GM19193 (cell line): ENCODE measurements around the gene ITPK1.

Experiments used
- POLR2A ChIP-seq: IDR thresholded peaks from 4 replicates; pipeline ENCODE4 v1.6.1; 2011; ENCODE audit not compliant: insufficient read depth, insufficient read length; ENCODE audit errors: extremely low read depth

Gene ITPK1

DNA sequence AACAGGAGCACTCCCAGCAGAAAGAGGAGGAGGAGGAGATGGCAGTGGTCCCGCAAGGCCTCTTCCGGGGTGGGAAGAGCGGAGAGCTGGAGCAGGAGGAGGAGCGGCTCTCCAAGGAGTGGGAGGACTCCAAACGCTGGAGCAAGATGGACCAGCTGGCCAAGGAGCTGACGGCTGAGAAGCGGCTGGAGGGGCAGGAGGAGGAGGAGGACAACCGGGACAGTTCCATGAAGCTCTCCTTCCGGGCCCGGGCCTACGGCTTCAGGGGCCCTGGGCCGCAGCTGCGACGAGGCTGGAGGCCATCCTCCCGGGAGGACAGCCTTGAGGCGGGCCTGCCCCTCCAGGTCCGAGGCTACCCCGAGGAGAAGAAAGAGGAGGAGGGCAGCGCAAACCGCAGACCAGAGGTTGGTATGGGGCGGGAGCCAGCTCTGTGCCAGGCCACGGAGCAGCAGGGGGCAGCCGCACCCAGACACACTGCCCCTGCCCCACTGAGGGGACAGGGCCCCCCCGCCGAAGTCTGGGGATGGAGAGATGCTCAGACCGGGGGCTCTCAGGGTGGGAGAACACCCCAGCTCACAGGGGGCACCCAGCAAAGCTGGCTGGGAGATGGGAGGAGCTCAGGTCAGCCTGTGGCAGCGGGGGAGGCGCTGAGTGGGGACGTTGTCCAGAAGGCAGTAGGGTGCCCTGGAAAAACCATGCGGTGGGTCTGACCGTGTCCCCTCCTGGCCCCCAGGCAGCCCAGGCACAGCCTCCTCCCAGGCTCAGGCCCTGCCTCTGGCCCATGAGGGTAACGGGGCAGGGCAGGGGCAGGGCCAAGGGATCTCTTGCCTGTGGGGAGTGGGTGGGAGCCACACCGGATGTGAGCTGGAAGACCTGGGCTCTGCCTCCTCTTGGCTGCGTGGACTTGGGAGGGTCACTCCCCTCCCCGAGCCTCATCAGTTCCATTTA is 183.0 kb downstream of the ITPK1 start:
- TF ChIP-seq POLR2A = no peak

DNA sequence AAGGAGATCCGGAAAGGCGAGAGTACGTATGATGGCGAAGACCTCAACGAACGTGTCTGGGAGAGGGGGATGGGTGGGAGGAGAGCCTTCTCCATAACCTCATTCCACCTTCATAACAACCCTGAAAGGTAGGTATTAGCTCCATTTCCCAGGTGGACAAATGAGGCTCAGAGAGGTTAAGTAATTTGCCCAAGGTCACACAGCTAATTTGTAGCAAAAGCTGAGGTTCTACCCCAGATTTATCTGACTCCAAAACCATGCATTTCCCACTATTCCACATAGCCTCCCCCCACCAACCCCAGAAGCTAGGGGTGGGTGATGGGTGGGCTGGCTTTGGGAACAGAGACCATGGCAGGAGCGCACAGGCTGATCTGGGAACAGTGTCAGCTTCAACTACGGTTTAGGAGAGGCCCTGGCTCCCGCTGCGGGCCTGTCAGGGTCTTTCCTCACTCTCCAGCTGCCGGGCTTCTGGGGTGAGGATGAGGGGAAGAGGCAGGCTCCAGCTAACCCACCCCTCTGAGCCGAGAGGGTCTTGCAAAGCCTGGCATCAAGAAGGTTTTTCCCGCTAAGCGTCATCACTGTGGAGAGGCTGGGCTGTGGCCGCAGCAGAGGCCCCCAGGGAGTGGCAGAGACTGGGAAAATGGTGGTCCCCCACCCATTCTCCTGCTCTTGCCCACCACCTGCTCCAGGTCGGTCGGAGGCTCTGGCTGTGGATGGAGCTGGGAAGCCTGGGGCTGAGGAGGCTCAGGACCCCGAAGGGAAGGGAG is 183.9 kb downstream of the ITPK1 start:
- TF ChIP-seq POLR2A = no peak

DNA sequence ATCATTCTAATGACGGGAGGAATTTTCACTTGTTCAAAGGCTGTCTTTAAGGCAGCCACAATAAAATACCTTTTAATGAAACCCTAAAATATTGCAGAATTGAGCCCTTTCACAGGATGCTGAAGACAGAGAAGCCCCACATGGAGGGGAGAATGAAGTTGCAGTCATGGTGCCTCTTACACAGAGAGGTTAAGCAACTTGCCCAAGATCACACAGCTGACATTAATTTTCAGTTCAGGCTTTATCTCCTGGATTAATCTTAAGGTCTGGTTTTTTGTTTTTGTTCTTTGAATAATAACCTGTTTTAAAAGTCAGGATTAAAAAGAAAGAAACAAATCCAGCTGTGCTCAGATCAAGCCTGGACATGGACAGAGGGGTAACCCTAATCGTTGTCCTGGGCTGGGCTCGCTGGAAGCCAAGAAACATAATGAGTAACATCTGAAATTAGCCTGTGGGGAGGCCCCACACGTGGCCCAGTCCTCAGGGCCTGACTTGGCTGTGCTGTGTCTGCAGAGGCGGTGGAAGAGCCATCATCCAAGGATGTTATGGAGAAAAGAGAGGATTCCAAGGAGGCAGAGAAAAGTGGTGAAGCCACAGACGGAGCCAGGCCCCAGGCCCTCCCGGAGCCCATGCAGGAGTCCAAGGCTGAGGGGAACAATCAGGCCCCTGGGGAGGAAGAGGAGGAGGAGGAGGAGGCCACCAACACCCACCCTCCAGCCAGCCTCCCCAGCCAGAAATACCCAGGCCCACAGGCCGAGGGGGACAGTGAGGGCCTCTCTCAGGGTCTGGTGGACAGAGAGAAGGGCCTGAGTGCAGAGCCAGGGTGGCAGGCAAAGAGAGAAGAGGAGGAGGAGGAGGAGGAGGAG is 184.8 kb downstream of the ITPK1 start:
- no peak for TF ChIP-seq POLR2A

DNA sequence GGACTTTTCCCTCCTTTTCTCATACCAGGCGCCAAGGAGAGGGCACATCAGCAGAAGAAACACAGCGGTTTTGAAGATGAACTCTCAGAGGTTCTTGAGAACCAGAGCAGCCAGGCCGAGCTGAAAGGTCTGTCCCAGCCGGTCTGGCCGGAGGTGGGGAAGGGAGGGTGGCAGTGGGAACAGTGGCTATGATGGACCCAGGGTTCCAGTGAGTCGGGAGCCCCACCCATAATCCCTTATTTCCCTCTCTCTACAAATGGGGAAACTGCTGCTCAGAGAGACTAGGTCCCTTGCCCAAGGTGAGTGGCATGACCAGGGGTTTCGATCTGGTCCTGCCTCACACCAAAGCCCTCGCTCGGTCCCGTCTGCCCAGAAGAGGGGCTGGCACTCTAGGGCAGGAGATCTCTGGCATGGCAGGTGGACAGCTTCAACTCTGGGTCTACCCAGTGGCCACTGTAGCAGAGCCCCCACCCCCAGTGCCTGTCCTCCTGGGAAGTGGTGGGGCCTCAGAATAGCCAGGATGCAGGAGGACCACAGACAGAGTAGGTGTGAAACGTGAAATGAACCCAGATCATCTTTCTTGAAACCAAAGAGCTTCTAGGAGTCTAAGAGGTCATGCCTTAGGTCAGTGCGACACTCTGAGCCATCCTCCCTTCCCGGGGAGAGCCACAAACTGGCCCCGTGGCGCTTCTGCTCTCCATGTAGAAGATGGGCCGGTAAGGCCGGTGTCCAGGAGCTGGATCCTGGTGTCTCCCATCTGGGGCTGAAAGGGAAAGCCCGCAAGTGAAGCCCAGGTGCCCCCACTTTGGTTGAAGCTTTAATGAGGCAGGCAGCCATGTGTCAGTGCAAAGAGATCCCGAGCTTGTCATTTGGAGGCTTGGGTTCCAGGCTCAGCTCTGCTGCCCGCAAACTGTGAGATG is 185.8 kb downstream of the ITPK1 start:
- TF ChIP-seq POLR2A = no peak

DNA sequence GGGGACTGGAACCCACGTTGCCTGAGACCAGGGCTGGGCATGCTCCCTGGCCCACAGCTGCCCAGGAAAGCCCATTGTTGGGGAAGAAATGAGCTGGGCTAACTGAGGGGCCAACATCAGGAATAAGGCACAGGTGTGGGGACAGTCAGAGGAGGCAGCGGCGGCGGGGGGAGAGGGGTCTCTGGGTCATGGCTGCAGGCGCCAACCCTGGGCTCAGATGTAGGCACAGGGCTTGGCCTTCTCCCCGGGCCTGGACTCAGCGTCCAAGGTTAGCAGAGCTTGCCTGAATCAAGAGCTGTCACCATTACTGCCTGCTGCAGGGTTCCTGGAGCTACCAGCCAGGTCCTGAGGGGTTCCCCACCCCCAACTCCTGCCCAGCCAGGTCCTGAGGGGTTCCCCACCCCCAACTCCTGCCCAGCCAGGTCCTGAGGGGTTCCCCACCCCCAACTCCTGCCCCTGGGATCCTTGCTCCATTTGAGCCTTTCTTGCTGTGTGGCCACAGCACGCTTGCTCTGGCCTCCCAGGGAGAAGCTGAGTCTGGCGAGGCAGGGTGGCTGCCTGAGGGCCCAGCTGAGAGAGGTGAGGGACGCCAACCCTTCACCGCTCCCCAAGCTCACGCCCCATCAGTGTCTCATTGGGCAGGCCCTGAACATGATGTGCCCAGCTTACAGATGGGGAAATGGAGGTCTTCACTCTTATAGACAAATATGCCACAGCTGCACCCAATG is 186.6 kb downstream of the ITPK1 start:
- TF ChIP-seq POLR2A = no peak

DNA sequence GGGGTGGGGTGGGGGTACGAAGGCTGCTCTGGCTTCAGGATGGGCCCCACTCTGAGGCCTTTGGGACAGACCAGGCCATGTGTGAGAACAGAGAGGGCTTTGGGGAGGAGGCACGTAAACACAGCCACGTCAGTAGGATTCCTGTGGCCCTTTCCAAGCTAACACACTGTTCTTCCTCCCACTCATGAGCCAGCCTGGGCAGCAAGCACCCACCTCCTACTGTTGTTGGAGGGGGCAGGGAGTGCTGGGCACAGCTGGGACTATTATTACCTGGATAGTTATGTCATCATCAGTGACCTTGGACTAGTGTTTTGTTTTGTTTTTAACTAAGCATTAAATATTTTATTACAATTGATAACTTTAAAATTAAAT is 187.5 kb downstream of the ITPK1 start:
- no peak for TF ChIP-seq POLR2A

DNA sequence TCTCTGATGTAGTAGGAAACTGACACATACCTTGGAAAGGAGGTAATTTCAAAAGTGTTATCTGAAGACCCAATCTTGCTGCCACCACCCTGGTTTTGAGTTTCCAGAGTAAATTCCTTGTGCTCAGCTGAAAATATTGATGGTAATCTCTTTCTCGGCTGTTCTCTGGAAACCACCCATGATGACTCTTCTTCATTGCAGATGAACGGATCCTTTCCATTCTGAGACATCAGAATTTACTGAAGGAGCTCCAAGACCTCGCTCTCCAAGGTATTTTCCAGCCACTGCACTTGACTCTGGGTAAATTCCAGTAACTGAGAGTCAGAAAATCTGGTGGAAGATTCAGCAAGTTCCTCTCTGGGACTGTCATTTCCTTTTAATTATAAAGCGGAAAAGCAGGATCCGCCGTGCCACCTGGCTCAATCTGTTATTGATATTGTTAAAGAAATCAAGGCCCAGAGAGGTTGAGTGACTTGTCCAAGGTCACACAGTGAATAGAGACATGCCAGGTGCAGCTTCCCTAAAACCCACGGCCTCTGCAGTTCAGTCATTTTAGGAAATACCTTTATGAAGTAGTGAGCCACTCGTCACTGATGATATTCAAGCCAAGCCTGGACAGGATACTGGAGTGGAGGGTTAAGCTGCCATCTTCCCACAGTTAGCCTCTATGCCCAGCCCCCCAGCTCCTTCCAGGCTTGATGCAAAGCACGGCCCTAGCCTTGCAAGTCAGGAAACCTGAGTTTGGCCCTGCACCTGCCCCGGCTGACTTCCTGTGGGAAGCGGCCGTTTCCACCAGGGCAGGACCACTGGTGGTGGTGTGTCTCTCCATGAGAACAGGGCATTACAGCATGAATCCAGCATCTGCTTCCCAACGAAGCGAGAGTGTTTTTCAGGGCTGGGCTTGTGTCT is 188.1 kb downstream of the ITPK1 start:
- no peak for TF ChIP-seq POLR2A

DNA sequence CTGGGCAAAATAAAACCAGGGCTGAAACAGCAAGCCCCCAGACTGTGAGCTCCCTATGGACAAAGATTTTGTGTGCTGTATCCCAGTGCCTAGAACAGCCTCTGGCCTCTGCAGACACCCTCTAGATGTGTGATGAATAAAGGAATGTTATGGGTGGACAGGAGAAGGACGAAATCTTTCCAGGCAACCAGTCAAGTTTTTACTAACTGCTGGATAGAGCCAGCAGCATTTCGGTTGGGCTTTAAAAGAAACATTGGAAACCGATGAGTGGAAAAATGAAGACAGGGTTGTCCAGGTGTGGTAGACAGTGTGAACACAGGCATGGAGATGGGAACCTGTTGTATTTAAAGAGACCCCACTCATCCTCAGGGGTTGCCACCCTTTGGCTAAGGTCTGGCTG is 188.8 kb downstream of the ITPK1 start:
- no peak for TF ChIP-seq POLR2A

DNA sequence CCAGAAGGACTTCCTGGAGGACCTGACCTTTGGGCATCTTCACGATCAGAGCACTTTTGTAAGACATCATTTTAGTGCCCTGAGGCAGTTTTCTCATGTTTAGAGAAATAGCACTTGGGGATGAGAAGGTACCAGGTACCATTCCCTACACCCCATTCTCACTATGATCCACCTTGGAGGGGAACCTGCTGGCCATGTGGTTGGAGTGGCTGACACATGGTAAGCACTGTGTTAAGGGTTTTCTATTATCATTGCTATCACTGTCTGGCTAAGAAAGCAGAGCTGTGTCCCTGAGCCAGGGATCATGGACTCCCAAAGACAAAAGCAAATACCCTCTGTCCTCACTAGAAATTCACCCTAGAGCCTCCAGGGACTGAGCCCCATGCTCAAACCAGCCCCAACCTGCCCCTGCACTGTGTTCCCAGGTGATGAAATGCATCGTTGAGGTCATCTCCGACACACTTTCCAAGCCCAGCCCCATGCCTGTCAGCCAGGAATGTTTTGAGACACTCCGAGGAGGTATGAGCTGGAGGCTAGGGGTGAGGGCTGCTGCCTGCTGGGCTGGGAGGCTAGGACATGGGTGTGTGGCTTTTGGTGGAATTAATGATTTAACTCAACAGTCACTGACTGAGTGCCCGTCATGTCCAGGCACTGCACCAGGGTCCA is 189.4 kb downstream of the ITPK1 start:
- no peak for TF ChIP-seq POLR2A

DNA sequence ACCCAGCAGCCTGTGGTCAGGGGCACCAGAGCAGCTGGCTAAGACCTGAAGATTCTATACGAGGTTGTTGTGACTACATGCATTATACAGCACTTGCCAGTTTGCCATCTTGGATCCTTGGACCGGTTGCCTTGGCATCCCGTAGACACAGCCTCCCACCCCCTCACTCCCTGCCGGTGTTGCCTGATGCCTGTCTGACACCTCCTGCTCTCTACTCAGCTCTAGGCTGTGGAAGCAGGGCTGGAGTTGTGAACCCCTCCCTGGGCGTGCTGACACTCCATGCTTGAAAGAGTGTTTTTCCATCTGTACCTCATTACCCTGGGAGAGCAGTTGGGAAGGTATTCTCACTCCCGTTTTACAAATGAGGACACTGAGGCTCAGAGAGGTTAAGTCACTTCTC is 190.3 kb downstream of the ITPK1 start:
- no peak for TF ChIP-seq POLR2A

DNA sequence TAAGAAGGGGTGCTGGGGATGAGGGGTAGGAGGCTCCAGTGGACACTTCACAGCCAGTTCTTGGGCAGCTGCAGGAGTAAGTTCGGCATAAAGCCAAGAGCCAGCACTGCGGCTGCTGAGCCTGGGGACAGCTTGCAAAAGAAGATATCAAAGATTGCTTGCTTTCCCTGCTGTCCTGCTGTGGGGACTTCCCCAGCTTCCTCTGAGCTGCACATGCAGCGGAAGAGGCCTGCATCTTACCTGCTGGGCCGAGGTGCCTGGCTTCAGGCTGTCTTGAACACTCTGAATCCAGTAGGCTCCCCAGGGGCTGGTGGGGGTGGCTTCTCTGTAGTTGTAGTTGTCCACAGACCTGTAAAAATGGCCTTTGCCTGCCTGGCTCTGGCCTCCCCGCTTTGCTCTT is 191.5 kb downstream of the ITPK1 start:
- no peak for TF ChIP-seq POLR2A

DNA sequence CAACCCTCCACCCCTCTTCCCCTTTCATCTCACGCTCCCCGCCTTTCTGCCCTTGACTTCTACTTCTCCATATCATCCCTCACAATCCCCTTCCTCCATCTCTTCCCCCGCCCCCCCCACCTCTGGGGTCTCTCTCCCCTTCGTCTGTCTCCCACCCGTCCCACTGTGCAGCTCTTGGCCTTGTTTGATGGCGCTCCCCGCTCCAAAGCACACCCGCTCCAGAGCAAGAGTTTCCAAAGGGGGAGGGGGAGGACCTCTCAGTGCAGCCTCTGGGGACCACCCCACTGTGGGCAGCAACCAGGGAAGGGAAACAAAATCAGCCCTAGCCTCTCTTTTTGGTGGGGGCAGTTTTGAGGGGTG is 192.0 kb downstream of the ITPK1 start:
- no peak for TF ChIP-seq POLR2A
